Activated T-cell treated with anti-CD3 and anti-CD28 coated beads for 4 hours (primary cell): Measurements from ENCODE around the gene P2RY14.

Experiments used
- DNase-seq: peaks from one replicate; pipeline ENCODE4 v3.0.0-alpha.2; 2020

Gene P2RY14

DNA sequence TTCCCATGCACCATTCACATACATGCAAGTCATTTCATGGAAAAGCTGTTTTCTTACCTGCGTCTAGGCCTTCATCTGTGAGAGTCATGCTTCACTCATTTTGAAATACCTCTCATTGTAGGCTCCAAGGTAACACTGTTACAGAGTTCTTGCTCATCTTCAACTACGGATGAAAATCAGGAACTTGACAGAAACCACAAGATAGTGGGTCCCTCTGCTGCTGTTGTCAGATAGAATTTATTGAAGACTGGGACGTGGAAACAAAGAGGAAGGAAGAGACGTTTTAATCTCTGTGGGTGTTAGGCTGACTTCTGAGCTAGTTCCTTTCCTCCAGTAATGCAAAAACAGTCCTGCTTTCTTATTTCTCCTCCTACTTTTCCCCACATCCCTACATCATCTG lies at the start of gene P2RY14:
Gene P2RY14 (minus strand): TSS at position 313 of the 400 bp plus-strand sequence. CDS start 64,226 bp downstream, outside the sequence.
- DNase-seq: no peak

DNA sequence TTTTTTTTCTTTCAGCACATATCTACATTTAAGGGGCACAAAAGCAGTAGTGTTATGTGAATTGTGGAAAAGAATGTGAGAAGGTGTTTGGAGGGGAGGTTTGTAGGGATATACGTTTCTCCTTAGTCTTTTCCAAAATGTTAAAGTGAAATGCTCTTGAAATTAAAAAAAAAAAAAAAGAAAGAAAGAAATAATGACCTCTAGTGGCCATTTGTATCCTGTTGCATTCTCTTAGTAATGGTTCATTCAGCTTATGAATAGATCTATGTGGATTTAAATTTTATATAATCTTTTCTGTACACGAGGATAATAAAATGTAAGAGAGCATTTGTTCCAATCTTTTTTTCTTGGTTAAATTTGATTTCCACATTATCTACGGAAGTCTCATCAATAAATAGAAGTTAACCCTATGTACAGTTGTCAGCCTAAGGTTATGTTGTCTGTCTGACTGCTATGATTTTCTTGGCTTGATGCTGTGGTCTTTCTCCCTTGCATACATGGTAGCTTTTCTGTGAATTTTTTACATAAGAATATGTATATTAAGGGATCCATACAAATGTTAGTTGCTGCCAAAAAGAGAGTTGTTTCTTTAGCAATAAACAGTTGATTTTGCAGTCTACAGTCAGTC lies 49.3 kb upstream of the P2RY14 start:
- no peak for DNase-seq

DNA sequence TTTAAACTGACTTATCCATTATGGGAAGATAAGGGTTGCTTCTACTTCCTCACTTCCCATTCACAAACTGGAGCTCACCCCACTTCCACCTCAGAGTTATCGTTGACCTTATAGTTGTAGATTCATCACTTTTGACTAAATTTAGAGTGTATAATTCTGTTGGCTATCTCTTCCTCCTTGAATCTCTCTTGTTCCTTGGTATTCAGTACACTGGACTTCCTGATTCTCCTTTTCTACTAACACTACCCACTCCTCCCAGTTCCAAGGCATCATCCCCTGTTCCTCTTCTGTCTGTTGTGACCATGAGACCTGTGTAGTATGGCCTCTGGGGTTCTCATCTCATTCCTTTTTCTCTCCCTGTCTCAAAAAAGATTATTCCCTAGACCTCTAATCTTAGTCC lies 44.2 kb upstream of the P2RY14 start:
- DNase-seq: no peak

DNA sequence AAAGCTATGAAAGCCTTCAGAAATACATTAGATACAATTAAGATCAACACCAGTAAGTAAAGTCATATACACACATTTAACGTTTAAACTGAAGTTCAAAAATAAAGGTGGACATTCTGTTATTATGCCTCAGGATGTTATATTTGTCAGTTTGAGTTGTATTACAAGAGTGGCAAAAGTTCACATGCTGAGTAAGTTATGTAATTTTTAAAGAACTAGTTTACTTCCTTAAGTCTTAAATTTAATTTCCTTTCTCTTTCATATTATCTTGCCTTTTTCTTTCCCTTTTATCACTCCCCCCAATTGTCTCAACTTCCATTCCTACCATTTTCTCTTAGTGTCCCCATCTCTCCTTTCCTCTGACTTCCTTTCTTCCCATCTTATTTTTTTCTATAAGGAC lies 43.2 kb upstream of the P2RY14 start:
- no peak for DNase-seq

- DNase-seq: no peak
Observed at GRCh38 chr3:151320131-151320530, 41.8 kb upstream of the P2RY14 start.

- DNase-seq: no peak
Observed at GRCh38 chr3:151319628-151320027, 41.3 kb upstream of the P2RY14 start.

GRCh38 chr3:151318991-151319390 lies 40.6 kb upstream of the P2RY14 start:
- no peak for DNase-seq

DNA sequence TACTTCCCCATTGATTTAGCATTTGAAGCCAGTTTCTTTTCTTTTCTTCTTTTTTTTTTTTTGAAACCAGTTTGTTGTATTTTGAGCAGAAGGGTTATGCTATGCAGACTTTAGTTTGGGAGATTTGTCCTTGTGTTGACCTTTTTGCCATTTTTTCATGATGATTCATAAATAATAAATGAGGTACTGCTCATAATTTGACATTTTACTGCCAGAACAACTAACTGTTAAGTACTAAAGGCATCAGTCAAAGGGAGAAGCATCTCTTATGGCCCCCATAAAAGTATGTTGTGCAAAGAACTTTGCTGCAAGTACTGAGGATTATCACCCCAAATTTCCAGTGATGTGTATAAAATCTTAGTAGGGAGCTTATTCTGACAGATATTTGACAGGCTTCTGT lies 40.0 kb upstream of the P2RY14 start:
- no peak for DNase-seq

GRCh38 chr3:151316267-151316991 lies 38.1 kb upstream of the P2RY14 start, which contains the start of gene GPR87:
Gene GPR87 (minus strand): TSS chr3:151316820. CDS start chr3:151300100, 16,720 bp downstream.
- no peak for DNase-seq

- DNase-seq: no peak
Observed at GRCh38 chr3:151315846-151316245, 37.5 kb upstream of the P2RY14 start.

DNA sequence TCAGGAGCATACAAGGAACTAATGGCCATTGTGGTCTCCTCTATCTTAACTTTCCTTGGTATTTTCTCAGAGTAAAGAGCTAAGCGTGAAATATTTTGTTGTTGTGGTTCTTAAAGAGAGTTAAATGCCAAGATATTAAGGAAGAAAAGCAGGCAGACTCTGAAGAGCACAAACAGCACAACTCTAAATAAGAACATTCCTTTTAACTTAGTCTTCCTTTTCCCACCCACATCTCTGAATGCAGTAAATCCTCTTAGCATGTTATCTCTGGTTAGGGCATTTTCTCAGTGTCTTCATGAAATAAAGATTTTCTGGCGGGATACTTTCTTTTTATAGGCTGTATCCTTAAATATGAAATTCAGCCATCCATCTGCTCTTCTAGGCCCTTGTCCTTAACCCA lies 36.8 kb upstream of the P2RY14 start:
- DNase-seq: no peak

- DNase-seq: no peak
Observed at GRCh38 chr3:151314593-151314992, 36.3 kb upstream of the P2RY14 start.

DNA sequence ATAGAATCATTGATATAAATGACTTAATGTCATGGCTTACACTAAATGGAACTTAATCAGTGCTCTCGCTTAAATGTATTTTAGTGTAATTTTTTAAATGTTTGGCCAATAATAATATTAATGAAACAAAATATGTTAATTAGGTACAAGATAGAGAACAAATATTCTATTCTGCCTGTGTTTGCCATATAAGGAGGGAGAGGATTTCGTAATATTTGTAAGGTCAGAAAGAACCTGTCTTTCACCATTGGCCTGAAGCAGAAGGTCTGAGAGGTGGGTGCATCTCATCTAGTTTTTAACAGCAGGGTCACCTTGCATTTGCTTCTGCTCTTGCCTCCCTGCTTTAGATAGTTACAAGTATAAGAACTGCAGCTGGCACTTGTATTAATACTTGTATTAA lies 35.8 kb upstream of the P2RY14 start:
- DNase-seq: no peak

GRCh38 chr3:151312972-151313371 lies 34.6 kb upstream of the P2RY14 start:
- no peak for DNase-seq

DNA sequence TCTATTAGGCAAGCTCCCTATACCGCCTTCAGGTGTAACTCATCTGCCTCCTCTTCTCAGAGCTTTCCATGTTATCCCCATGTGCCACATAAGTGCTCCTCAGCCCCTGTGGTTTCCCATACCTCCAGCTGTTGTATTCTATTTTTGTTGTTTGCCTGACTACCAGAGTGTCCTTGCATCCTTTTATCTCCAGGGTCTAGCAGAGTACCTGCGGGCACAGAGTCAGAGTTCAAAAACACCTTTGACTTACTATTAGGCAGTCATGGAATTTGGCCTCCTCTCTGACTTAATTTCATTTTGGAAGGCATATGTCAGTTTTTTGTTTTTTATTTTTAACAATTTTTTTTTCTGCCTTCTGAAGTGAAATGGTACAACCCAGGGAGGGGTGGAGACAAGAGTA lies 31.2 kb upstream of the P2RY14 start:
- DNase-seq: no peak

- DNase-seq: no peak
Observed at GRCh38 chr3:151307583-151308488, 29.5 kb upstream of the P2RY14 start.

- DNase-seq: no peak
Observed at GRCh38 chr3:151307131-151307530, 28.8 kb upstream of the P2RY14 start.

- no peak for DNase-seq
Observed at GRCh38 chr3:151306168-151306810, 27.9 kb upstream of the P2RY14 start.

- no peak for DNase-seq
Observed at GRCh38 chr3:151305775-151306151, 27.4 kb upstream of the P2RY14 start.

- DNase-seq: no peak
Observed at GRCh38 chr3:151305060-151305774, 26.9 kb upstream of the P2RY14 start.

GRCh38 chr3:151303751-151304150 lies 25.4 kb upstream of the P2RY14 start:
- DNase-seq: no peak

DNA sequence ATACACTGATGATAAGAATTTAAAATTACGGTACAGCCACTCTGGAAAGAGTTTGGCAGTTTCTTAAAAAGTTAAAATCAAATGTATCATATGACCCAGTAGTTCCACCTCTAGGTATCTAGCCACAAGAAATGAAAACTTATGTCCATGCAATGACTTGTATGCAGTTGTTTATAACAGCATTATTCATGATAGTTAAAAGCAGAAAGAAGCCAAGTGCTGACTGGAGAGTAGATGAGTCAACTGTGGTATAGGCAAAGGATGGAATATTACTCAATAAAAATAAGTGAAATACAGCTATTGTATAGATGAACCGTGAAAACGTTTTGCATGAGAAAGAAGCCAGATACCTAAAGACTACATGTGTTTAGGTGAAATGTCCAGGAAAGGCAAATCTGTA lies 23.4 kb upstream of the P2RY14 start:
- DNase-seq: no peak
